HG03558 (cell line): Measurements from ENCODE around the gene LAMA3.

Experiments used
- ATAC-seq: cut with Tn5 transposase; IDR thresholded peaks from one replicate; pipeline ENCODE4 v1.9.1; 2021; ENCODE audit warnings: moderate number of reproducible peaks; ENCODE audit not compliant: unreplicated experiment; ENCODE audit errors: extremely low read depth

LAMA3 gene

GRCh38 chr18:23667114-23667513 lies 22.1 kb upstream of the LAMA3 start:
- no peak for ATAC-seq

- ATAC-seq, result no peak
These were observed 20.5 kb upstream of the LAMA3 start for GRCh38 chr18:23668731-23669130.

- no peak for ATAC-seq
These were observed 20.0 kb upstream of the LAMA3 start for GRCh38 chr18:23669202-23669766.

- ATAC-seq, result no peak
These were observed 19.3 kb upstream of the LAMA3 start for GRCh38 chr18:23669804-23670405.

- ATAC-seq, result no peak
These were observed 17.7 kb upstream of the LAMA3 start for GRCh38 chr18:23671564-23671963.

GRCh38 chr18:23673725-23674124 lies 15.5 kb upstream of the LAMA3 start:
- ATAC-seq, result no peak

GRCh38 chr18:23675236-23675635 lies 14.0 kb upstream of the LAMA3 start:
- no peak for ATAC-seq

- no peak for ATAC-seq
These were observed 13.4 kb upstream of the LAMA3 start for GRCh38 chr18:23675896-23676295.

GRCh38 chr18:23682045-23682444 lies 7.2 kb upstream of the LAMA3 start:
- ATAC-seq, result no peak

GRCh38 chr18:23682472-23682871 lies 6.8 kb upstream of the LAMA3 start:
- no peak for ATAC-seq

GRCh38 chr18:23683155-23683554 lies 6.1 kb upstream of the LAMA3 start:
- ATAC-seq, result no peak

GRCh38 chr18:23683671-23684070 lies 5.6 kb upstream of the LAMA3 start:
- ATAC-seq, result no peak

- ATAC-seq, result no peak
These were observed 4.6 kb upstream of the LAMA3 start for GRCh38 chr18:23684515-23685197.

- ATAC-seq, result no peak
These were observed 725 bp upstream of the LAMA3 start for GRCh38 chr18:23688528-23688927.

- no peak for ATAC-seq
These were observed 607 bp downstream of the LAMA3 start for GRCh38 chr18:23689616-23690504.

GRCh38 chr18:23690505-23691068 lies 1.3 kb downstream of the LAMA3 start:
- ATAC-seq, result no peak

GRCh38 chr18:23693846-23694245 lies 4.6 kb downstream of the LAMA3 start:
- ATAC-seq, result no peak

GRCh38 chr18:23694637-23695430 lies 5.6 kb downstream of the LAMA3 start:
- ATAC-seq, result no peak

GRCh38 chr18:23701017-23701416 lies 11.8 kb downstream of the LAMA3 start:
- ATAC-seq, result no peak

- ATAC-seq, result no peak
These were observed 12.4 kb downstream of the LAMA3 start for GRCh38 chr18:23701544-23702064.
